Cardiac ventricle fibroblast (primary cell): ENCODE data around the gene RMC1. TPM values are rescaled to one million over a fixed set of nuclear protein-coding genes. Genes with fewer than 3 reads are reported as not detected.

Experiments
- total RNA-seq: library from RNA; depleted of rRNA; stranded (reverse); fragments of >200 nt; gene quantifications from 2 replicates; pipeline ENCODE4 v1.2.3, GENCODE V29; 2015

RMC1 gene
- total RNA-seq, result 7.2 and 13.1 TPM in 2 replicates

GRCh38 chr18:23503038-23503962 lies at the start of gene RMC1:
TSS of gene RMC1 (plus strand) at chr18:23503511. CDS start at chr18:23503619, 108 bp downstream.

Other genes starting within 250 kb of the RMC1 start
- 31.6 and 49.4 TPM in 2 replicates for gene RIOK3, start 50.2 kb upstream of the RMC1 start, total RNA-seq
- 15.9 and 21.6 TPM in 2 replicates for gene NPC1, start 83.0 kb downstream of the RMC1 start, total RNA-seq
- gene ANKRD29, start 159.4 kb downstream of the RMC1 start, total RNA-seq, result 0.50 and 1.4 TPM in 2 replicates
- 1.4 and 2.1 TPM in 2 replicates for gene LAMA3, start 185.9 kb downstream of the RMC1 start, total RNA-seq